ENCODE results near the gene FAM227B.

GRCh38 chr15:49652922-49653321 is 32.3 kb upstream of the FAM227B start:
- TF ChIP-seq CTCF (IDR thresholded peaks at IDR 0.05) (no peak), POLR2A (IDR thresholded peaks at IDR 0.05) (no peak), EP300 (IDR thresholded peaks at IDR 0.05) (no peak), POLR2AphosphoS5 (IDR thresholded peaks at IDR 0.05) (no peak)
